T follicular helper cell (primary cell): ENCODE measurements around the gene SLC44A2.
"Not testable (repeated sequence)": the region's sequence is repeated elsewhere in the genome, so short reads cannot be mapped to it uniquely, and the experiment has no call there.

Source experiments
- DNase-seq: peaks from one replicate; pipeline ENCODE4 v3.0.0-alpha.2; 2020; ENCODE audit warnings: low read depth

The SLC44A2 gene

DNA sequence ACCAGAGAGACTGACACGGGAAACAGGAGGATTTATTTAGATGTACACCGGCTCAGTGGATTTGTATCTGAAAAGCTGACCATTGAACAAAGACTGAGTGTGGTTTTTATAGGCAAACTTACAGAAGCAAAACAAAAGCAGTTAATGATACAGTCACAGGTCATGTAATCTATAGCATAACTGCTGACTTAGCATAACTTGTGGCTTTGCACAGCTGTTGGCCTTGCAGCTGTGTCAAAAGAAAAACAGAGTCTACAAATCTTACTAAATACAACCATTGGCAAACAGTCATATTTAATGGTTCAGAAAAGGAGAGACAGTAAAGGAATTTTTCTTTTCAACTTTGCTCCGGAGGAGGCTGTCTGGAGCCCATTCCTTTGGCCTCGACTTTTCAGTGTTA lies 26.5 kb downstream of the SLC44A2 start:
- no peak for DNase-seq

DNA sequence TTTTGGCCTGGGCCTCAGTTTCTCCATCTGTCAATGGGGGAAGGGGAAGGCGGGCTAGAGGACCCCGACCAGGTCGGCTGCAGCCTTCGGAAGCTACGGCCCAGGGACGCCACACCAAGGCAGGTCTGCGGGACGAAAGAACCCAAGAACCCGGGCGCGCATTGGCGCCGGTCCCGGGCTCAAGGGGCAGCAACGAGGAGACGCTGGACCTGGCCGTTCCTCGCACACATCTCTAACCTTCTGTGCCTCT lies 28.1 kb downstream of the SLC44A2 start:
- no peak for DNase-seq

- peak; percentile 100 for DNase-seq
These were observed 28.6 kb downstream of the SLC44A2 start, which contains the start of gene ILF3 for GRCh38 chr19:10653732-10654609. Gene ILF3, plus strand, starts transcription at chr19:10654346. Its CDS starts 16,260 bp downstream, at chr19:10670606.

- peak; percentile 41 for DNase-seq
These were observed 29.5 kb downstream of the SLC44A2 start for GRCh38 chr19:10654610-10655456.

GRCh38 chr19:10655457-10656312 lies 30.3 kb downstream of the SLC44A2 start:
- DNase-seq, result no peak

GRCh38 chr19:10660346-10660745 lies 35.0 kb downstream of the SLC44A2 start:
- no peak for DNase-seq

DNA sequence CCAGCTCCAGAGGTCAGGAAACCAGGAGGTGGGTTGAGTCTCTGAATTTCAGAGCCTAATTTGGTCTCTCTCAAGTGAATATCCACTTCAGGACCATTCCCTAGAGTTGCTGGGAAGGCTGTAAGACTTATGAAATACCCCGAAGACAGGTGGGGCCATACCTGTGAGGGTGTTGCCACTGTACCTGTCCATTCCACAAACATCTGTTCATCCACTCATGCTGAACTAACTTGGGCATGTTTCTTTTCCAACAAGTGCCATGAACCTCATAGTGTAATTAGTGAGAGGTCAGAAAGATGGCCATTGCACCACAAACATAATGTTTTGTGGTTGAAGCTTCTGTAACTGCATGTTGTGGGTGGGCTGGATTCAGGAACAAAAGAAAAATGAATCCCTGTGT lies 36.6 kb downstream of the SLC44A2 start:
- DNase-seq, result no peak

DNA sequence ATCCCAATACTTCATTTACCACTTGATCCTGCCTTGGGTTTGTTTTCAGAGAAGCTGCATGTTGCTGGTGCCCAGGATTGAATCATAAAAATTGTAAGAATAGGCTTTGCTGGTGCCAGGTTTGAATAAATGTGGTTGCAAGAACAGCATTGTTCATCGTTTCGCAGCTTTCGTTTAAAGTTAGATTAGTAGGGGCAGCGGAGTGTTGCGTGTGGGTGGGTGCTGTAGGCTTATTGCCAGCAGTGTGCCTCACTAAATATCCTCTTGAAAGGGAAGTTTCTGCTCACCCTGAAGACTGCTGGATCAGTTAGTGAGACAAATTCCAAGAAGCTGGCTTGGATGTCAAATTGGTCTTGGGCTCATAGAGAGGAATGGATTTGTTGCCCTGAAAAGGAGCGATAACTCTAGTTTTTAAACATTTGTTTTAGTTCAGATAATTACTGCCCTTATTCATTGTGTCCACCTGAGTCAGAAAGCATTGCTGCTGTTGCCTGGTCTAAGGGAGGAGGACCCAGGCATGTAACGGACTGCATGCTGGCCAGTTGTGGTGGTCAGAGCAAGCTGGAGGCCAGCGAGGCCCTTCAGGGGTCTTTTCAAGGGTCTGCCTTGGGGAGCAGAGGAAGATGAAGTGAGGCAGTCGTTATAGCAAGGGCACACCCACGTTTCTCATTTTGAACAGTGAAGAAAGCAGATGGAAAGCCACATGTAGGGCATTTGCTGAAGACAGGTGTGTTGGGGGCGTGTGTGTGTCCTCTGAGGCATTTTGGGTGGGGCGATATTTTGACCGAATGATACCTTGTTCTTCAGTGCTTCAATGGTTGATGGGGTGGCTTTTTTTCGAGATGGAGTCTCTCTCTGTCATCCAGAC lies 37.3 kb downstream of the SLC44A2 start:
- DNase-seq, result no peak

DNA sequence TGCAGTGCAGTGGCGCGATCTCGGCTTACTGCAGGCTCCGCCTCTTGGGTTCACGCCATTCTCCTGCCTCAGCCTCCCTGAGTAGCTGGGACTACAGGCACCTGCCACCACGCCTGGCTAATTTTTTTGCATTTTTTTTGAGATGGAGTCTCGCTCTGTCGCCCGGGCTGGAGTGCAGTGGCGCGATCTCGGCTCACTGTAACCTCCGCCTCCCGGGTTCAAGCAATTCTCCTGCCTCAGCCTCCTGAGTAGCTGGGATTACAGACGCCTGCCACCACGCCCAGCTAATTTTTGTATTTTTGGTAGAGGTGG lies 37.9 kb downstream of the SLC44A2 start:
- not testable (repeated sequence) for DNase-seq

GRCh38 chr19:10667867-10668266 lies 42.5 kb downstream of the SLC44A2 start:
- no peak for DNase-seq

GRCh38 chr19:10669246-10669645 lies 43.9 kb downstream of the SLC44A2 start:
- DNase-seq, result no peak

- no peak for DNase-seq
These were observed 44.8 kb downstream of the SLC44A2 start for GRCh38 chr19:10670182-10670581.

DNA sequence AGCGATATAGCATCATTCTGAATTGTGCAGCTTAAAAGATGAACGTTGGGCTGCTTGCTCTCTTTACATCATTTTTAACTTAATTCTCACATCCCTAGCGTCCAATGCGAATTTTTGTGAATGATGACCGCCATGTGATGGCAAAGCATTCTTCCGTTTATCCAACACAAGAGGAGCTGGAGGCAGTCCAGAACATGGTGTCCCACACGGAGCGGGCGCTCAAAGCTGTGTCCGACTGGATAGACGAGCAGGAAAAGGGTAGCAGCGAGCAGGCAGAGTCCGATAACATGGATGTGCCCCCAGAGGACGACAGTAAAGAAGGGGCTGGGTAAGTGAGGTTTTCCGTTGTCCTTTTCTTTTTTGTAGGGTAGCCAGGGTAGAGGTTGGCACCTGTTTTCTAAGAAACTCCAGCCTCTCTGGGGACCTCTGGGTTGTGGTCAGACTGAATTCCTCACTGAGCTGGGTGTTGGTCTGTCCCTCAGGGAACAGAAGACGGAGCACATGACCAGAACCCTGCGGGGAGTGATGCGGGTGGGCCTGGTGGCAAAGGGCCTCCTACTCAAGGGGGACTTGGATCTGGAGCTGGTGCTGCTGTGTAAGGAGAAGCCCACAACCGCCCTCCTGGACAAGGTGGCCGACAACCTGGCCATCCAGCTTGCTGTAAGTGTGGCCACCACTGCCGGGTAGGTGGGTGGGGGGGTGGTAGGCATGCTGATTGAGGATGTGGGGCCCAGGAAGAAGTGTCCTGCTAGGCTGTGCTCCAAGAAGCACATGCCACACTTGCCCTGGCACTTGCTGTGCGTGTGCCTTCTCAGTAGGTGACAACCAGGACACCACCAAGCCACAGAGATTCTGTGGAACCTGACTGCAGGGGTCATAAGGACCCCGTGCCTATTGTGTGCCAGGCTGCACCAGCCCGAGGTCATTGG lies 45.8 kb downstream of the SLC44A2 start:
- no peak for DNase-seq

DNA sequence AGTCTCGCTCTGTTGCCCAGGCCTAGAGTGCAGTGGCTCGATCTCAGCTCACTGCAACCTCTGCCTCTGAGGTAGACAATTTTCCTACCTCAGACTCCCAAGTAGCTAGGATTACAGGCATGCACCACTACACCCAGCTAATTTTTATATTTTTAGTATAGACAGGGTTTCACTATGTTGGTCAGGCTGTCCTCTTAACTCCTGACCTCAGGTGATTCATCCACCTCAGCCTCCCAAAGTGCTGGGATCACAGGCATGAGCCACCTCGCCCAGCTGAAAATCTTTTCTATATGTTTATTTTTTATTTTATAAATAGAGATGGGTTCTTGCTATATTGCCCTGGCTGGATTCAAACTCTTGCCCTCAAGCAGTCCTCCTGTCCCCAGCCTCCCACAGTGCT lies 46.6 kb downstream of the SLC44A2 start:
- DNase-seq, result not testable (repeated sequence)

DNA sequence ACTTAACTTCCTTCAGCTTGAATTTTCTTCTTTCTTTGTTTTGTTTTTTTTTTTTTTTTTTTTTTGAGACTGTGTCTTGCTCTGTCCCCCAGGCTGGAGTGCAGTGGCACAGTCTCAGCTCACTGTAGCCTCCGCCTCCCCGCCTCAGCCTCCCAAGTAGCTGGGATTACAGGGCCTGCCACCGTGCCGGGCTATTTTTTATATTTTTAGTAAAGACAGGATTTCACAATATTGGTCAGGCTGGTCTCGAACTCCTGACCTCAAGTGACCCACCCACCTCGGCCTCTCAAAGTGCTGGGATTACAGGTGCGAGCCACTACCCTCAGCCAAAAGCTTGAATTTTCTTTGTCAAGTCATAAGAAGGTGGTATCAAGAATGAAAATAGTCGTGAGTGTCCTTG lies 49.9 kb downstream of the SLC44A2 start:
- not testable (repeated sequence) for DNase-seq

DNA sequence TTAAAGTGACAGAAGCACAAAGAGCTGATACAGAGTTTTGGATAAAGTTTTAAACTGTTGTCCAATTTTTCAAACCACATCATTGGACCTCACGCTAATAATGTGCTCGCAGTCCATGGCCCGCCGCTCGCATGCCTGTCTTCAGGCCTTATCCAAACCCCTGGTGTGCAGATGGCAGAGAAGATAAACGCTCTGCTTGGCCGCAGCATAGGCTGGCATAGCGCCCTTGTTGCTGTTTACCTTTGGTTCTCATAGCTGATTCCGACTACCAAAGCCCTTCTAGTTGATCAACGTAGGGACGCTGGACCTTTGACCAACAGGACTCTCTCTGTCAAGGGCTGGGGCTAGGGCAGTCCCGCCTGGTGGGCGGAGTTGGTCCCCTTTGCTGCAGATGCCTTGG lies 52.4 kb downstream of the SLC44A2 start:
- DNase-seq, result no peak

DNA sequence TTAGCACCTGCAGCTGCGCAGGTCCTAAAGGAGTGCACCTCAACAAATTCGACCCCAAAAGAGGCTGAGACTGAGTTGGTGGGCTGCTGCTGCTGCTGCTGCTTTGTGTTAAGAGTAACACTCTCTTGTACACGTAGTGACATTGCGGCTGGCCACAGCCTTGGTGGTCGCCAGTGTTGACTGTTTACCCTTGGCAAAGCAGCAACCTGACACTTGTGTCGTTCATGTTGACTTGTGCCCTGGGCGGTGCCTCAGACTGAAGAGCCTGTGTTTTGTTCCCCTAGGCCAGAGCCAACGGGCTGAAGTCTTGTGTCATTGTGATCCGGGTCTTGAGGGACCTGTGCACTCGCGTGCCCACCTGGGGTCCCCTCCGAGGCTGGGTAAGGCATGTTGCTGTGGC lies 53.5 kb downstream of the SLC44A2 start:
- DNase-seq, result no peak

DNA sequence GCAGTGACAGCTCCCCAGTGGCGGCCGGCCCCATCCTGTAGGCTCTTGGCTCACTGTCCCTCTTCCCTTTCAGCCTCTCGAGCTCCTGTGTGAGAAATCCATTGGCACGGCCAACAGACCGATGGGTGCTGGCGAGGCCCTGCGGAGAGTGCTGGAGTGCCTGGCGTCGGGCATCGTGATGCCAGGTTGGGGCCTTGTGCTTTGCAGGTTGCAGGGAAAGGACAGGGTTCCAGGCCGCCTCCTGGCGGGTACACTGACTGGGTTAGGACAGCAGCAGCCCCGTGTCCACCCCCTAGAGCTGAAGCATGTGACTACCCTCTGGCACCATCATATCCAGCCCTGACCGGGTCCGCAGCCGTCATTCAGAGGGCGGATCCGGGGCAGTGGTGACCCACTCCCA lies 54.4 kb downstream of the SLC44A2 start:
- DNase-seq, result no peak

GRCh38 chr19:10680545-10681135 lies 55.3 kb downstream of the SLC44A2 start:
- DNase-seq, result no peak

- no peak for DNase-seq
These were observed 56.3 kb downstream of the SLC44A2 start for GRCh38 chr19:10681658-10682057.
